Measurements from ENCODE around the gene SEMA3A.

- TF ChIP-seq POLR2AphosphoS5 (IDR thresholded peaks at IDR 0.05), result no peak
- TF ChIP-seq, protein P1, sequence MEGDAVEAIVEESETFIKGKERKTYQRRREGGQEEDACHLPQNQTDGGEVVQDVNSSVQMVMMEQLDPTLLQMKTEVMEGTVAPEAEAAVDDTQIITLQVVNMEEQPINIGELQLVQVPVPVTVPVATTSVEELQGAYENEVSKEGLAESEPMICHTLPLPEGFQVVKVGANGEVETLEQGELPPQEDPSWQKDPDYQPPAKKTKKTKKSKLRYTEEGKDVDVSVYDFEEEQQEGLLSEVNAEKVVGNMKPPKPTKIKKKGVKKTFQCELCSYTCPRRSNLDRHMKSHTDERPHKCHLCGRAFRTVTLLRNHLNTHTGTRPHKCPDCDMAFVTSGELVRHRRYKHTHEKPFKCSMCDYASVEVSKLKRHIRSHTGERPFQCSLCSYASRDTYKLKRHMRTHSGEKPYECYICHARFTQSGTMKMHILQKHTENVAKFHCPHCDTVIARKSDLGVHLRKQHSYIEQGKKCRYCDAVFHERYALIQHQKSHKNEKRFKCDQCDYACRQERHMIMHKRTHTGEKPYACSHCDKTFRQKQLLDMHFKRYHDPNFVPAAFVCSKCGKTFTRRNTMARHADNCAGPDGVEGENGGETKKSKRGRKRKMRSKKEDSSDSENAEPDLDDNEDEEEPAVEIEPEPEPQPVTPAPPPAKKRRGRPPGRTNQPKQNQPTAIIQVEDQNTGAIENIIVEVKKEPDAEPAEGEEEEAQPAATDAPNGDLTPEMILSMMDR (IDR thresholded peaks at IDR 0.05), result no peak
These were observed 84.2 kb downstream of the SEMA3A start for GRCh38 chr7:84110400-84110799.

Measured in breast epithelium (tissue), 3 donors.